ENCODE data around the gene AEN.

- TF ChIP-seq POLR2A (IDR thresholded peaks at IDR 0.05; ENCODE audit: borderline replicate concordance, extremely low read depth, insufficient read depth, insufficient read length): no peak
- no peak for TF ChIP-seq EZH2 (IDR thresholded peaks at IDR 0.05)
- no peak for TF ChIP-seq CTCF (IDR thresholded peaks at IDR 0.05 in 2 of 3, conservative IDR thresholded peaks at IDR 0.05 in 1 of 3; ENCODE audit: borderline replicate concordance in 1 of 3, insufficient read depth in 1 of 3, low read depth in 2 of 3, low read length in 2 of 3)
- no peak for TF ChIP-seq TCF7L2 (IDR thresholded peaks at IDR 0.05; ENCODE audit: borderline replicate concordance, extremely low read depth, insufficient read depth, insufficient read length)
Observed at GRCh38 chr15:88647351-88648105, 26.4 kb downstream of the AEN start.
